ENCODE measurements around the gene ACTN2.

Gene ACTN2

GRCh38 chr1:236742421-236743160, 56.3 kb downstream of the ACTN2 start:
- ATAC-seq (no peak), DNase-seq (no peak)

DNA sequence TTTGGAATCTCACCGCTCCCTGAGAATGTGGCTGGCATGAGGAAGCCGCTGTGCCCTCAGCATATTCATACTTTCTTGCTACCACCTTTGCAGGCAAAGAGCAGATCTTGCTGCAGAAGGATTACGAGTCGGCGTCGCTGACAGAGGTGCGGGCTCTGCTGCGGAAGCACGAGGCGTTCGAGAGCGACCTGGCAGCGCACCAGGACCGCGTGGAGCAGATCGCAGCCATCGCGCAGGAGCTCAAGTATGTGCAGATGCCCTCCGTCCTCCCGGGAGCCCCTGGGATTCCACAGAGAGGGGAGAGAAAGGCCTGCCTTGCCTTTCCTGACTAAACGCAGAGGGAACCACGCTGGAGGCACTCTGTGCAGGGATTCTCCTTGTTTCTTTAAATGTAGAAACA, 58.2 kb downstream of the ACTN2 start:
- no peak for ATAC-seq

DNA sequence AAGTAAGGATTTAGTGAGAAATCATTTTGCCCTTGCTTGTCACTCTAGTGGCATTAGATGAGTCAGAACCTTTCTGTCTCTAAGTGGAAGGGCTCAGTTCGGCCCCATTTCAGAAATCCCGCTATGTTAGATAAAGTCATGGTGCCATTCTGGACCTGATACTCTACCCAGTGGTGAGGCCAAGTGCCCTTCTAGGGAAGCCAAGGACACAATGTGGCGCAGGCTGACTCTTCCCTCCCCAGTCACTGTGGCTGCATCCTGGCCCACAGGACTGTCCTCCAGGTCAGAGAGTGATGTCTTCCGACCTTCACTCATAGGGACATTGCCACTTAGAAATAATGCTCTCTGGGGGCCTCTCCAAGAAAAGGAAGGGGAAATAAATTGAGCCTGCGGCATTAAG, 60.5 kb downstream of the ACTN2 start:
- no peak for ATAC-seq
- no peak for DNase-seq

More for the DNA sequence above, 58.2 kb downstream of the ACTN2 start:
- DNase-seq: no peak

DNA sequence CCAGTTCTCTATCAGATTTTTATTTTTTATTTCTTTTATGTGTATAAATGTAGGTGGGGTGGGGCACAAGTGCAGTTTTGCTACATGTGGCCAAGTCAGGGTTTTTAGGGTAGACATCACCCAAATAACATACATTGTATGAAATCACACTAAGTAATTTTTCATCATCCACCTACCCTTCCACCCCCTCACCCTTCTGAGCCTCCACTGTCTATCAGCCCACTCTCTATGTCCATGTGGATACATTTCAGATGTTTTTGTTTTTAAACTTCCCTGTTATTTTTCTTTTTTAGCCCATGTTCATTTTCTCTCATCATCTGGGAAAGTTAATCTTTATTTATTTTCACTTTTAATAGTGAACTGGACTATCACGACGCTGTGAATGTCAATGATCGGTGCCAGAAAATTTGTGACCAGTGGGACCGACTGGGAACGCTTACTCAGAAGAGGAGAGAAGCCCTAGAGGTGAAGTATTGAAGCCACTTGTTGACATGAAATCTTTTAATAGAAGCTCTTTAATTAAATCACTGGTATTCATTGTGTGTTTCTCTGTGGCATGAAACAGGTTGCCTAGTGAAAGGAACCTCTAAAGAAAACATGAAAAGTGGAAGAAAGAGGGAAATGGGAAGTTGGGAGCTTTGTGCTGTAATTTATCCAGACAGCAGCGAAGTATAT, 61.1 kb downstream of the ACTN2 start:
- no peak for DNase-seq
- no peak for ATAC-seq

GRCh38 chr1:236748268-236748870, 62.1 kb downstream of the ACTN2 start:
- ATAC-seq (no peak), DNase-seq (no peak)

DNA sequence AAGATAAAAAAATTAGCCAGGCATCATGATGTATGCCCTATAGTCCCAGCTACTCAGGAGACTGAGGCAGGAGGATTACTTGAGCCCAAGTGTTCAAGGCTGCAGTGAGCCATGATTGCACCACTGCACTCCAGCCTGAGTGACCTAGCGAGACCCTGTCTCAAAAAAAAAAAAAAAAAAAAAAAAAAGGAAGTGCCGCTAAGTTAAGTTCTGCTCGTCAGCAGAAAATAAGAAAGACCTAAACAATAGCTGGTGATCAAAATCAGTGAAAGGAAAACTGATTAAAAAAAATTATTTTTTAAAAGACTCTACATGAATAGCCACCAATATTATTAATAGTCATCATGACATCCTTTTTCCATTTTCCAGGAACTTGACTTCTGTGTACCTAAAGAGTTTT, 64.6 kb downstream of the ACTN2 start:
- ATAC-seq (no peak), DNase-seq (no peak)

GRCh38 chr1:236751385-236751784, 65.1 kb downstream of the ACTN2 start:
- no peak for ATAC-seq
- DNase-seq: no peak

GRCh38 chr1:236751935-236752334, 65.6 kb downstream of the ACTN2 start:
- ATAC-seq (no peak), DNase-seq (no peak)

DNA sequence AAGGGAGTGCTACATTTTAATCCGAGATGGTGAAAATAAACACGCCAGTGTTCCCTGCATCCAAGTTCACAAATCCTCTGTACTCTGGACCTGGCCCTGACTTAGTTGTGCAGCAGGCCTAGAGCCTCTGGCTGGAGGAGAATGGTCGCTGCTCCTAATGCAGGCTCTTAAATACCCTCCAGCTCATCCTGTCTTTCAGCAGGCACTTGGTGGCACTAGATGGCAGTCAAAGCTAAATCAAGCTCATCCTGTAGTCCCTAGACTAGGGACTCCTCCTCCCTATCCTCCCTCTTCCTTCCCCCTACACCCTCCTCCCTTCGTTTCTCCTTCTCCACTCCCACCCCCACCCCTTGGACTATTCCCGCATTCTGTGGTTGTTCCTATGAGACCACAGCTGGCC, 67.2 kb downstream of the ACTN2 start:
- no peak for DNase-seq
- ATAC-seq: peak; percentile 46

GRCh38 chr1:236753964-236754363, 67.7 kb downstream of the ACTN2 start:
- no peak for ATAC-seq

GRCh38 chr1:236754525-236755210, 68.4 kb downstream of the ACTN2 start:
- DNase-seq: no peak
- ATAC-seq: peak; percentile 23

More at GRCh38 chr1:236753964-236754363, 67.7 kb downstream of the ACTN2 start:
- DNase-seq: no peak

GRCh38 chr1:236757640-236758039, 71.3 kb downstream of the ACTN2 start:
- DNase-seq: no peak
- ATAC-seq: no peak

DNA sequence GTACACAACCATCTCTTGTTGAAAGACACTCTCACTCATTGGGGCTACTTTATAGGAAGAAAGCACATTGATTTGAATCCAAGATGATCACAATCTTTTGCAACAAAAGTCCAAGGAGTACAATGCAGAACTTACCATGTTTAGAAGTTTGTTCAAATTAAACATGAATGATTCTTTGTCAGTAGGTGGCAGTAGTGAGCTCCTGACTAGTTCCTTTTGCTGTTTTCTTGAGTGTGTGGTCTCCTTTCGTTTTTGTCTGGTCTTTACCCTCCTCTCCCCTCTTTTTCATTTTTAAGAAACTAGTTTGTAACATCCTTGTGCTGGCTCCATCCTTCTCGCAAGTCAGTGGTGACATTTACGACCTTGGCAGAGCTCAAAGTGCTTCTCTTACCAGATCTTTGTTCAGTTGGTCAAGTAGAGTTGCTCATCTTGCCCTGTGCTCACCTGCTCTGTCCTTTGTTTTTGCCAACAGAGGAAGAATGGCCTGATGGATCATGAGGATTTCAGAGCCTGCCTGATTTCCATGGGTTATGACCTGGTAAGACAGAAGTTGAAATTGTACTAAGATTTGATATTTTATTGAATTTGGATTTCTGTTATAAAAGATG, 73.1 kb downstream of the ACTN2 start:
- DNase-seq (no peak), ATAC-seq (no peak)

GRCh38 chr1:236760480-236760879, 74.2 kb downstream of the ACTN2 start:
- DNase-seq (no peak), ATAC-seq (no peak)

DNA sequence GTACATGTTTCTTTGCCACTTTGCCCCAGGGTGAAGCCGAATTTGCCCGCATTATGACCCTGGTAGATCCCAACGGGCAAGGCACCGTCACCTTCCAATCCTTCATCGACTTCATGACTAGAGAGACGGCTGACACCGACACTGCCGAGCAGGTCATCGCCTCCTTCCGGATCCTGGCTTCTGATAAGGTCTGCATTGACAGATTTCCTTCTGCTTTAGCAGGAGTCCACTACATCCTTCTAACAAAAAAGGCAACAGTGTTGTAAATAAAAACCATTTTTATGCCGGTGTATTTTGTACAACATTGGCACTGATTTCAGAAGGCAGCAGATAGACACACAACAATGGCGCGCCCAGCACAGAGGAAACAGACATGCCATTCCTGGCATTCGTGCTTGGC, 74.7 kb downstream of the ACTN2 start:
- no peak for ATAC-seq

GRCh38 chr1:236761397-236762132, 75.3 kb downstream of the ACTN2 start:
- DNase-seq (no peak), ATAC-seq (no peak)

More for the DNA sequence above, 74.7 kb downstream of the ACTN2 start:
- DNase-seq: no peak

GRCh38 chr1:236762410-236762809, 76.1 kb downstream of the ACTN2 start:
- DNase-seq (no peak), ATAC-seq (no peak)

- no peak for DNase-seq
- ATAC-seq: no peak
Observed at GRCh38 chr1:236765831-236766230, 79.5 kb downstream of the ACTN2 start.

- ATAC-seq (no peak), DNase-seq (no peak)
Observed at GRCh38 chr1:236766506-236766905, 80.2 kb downstream of the ACTN2 start.

- ATAC-seq (no peak), DNase-seq (no peak)
Observed at GRCh38 chr1:236767276-236767675, 81.0 kb downstream of the ACTN2 start.

DNA sequence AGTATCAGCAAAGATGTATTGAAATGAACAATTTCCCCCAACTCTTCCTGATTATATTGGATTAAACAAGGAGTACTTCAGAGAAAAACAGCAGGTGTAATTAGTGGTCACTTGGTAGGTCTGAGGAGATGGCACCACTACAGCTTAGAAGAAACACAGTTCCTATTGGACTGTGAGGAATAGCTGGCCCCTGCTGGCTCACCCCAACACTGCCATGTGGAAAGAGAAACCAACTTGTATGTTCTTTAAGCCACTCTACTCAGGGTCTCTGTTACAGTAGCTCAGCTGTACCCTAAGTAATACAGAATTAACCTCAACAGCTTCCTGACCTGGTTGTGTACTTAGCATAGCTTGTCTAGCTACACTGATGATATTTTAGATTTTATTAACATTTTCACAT, 82.3 kb downstream of the ACTN2 start:
- ATAC-seq (no peak), DNase-seq (no peak)

GRCh38 chr1:236773919-236774318, 87.6 kb downstream of the ACTN2 start:
- no peak for ATAC-seq
- no peak for DNase-seq

Measured in stimulated activated naive CD8-positive, alpha-beta T cell treated with anti-CD3 and anti-CD28 coated beads, Interleukin-15, Interleukin-2, amounts not matched to agents 100 U/mL and 50 U/mL, for 24 hours (primary cell).